OCI-LY7 (cell line): Measurements from ENCODE around the gene FOXK1. TPM values are rescaled to one million over a fixed set of nuclear protein-coding genes. Genes with fewer than 3 reads are reported as not detected.

Experiments used
- BruUV-seq: library from RNA; stranded (reverse); fragments of 400-500 nt; replicated peaks from 2 replicates; lab custom pipeline; 2021; lab: Mats Ljungman, UMichigan
- CTCF ChIA-PET: fragments of 300-600 bp; sonication (Branson Sonifier 250); formaldehyde crosslinking; loops from one replicate; lab custom pipeline; 2022; ENCODE audit warnings: antibody characterized with exemption; ENCODE audit not compliant: unreplicated experiment; lab: Charles Lee
- POLR2A ChIA-PET: fragments of 300-600 bp; sonication (Branson Sonifier 250); formaldehyde crosslinking; loops from one replicate; lab custom pipeline; 2022; ENCODE audit warnings: antibody characterized with exemption; lab: Charles Lee
- DNase-seq: peaks from one replicate; pipeline ENCODE4 v3.0.0-alpha.2; 2015; ENCODE audit warnings: low spot score
- H2AFZ ChIP-seq: fragments of 200-600 bp; sonication (generic), shearing (Covaris generic); 2 replicates; pipeline ENCODE4 v1.6.1; 2014; ENCODE audit warnings: mild to moderate bottlenecking, antibody characterized with exemption, low read length, moderate library complexity
- H3K27ac ChIP-seq: fragments of 200-600 bp; sonication (generic); 2 replicates; pipeline ENCODE4 v1.5.1; 2014; ENCODE audit warnings: mixed run types, low read depth, mild to moderate bottlenecking, moderate library complexity, low read length, inconsistent platforms; ENCODE audit not compliant: poor library complexity, severe bottlenecking
- H3K36me3 ChIP-seq: fragments of 200-600 bp; sonication (generic); 2 replicates; pipeline ENCODE4 v1.6.1; 2014; ENCODE audit warnings: mild to moderate bottlenecking, antibody characterized with exemption, low read length, moderate library complexity, mixed read lengths; ENCODE audit not compliant: insufficient read depth
- H3K4me1 ChIP-seq: fragments of 200-600 bp; sonication (generic); 2 replicates; pipeline ENCODE4 v1.5.1; 2014; ENCODE audit warnings: mild to moderate bottlenecking, low read length; ENCODE audit not compliant: insufficient read depth, poor library complexity, severe bottlenecking
- H3K4me2 ChIP-seq: fragments of 200-600 bp; sonication (generic); 2 replicates; pipeline ENCODE4 v1.6.1; 2014; ENCODE audit warnings: mild to moderate bottlenecking, low read length
- H3K4me3 ChIP-seq: fragments of 200-600 bp; sonication (generic); 2 replicates; pipeline ENCODE4 v1.5.1; 2014; ENCODE audit warnings: mild to moderate bottlenecking, low read depth, low read length; ENCODE audit not compliant: poor library complexity, severe bottlenecking
- H3K79me2 ChIP-seq: fragments of 200-600 bp; sonication (generic); 2 replicates; pipeline ENCODE4 v1.6.1; 2016; ENCODE audit warnings: low read depth, mild to moderate bottlenecking, low read length, moderate library complexity, mixed read lengths; ENCODE audit not compliant: insufficient read depth
- H3K9me2 ChIP-seq: fragments of 200-600 bp; sonication (generic); 2 replicates; pipeline ENCODE4 v1.6.1; 2016; ENCODE audit warnings: mild to moderate bottlenecking, low read length, mixed read lengths; ENCODE audit not compliant: insufficient read depth
- H3K9me3 ChIP-seq: fragments of 200-600 bp; sonication (generic); 2 replicates; pipeline ENCODE4 v1.6.1; 2014; ENCODE audit warnings: mild to moderate bottlenecking, mixed run types, low read length, mixed read lengths
- H4K20me1 ChIP-seq: fragments of 200-600 bp; sonication (generic); 2 replicates; pipeline ENCODE4 v1.6.1; 2014; ENCODE audit warnings: mild to moderate bottlenecking, antibody characterized with exemption, low read length, moderate library complexity, mixed read lengths; ENCODE audit not compliant: insufficient read depth
- CTCF ChIP-seq: fragments of 200-600 bp; sonication (generic); conservative IDR thresholded peaks from 2 replicates; pipeline ENCODE4 v1.5.1; 2014; ENCODE audit warnings: mild to moderate bottlenecking, antibody characterized with exemption, low read length, moderate library complexity, mixed read lengths
- EZH2phosphoT487 ChIP-seq: fragments of 200-600 bp; sonication (generic); IDR thresholded peaks from 2 replicates; pipeline ENCODE4 v1.6.1; 2018; ENCODE audit warnings: low read depth, borderline replicate concordance, mild to moderate bottlenecking, mixed run types, antibody characterized with exemption, low read length, moderate library complexity, mixed read lengths
- intact Hi-C: fragments of 100-400 bp; cut with micrococcal nuclease; formaldehyde crosslinking; loops from one replicate; pipeline ENCODE4 v1.10.0; 2022; ENCODE audit not compliant: unreplicated experiment
- total RNA-seq, 2 experiments: library from RNA; depleted of rRNA in 1 of 2; stranded (reverse); fragments of >200 nt in 1 of 2; shearing (Covaris generic) in 1 of 2; gene quantifications; 2 replicates each; pipeline ENCODE4 v1.2.3, GENCODE V29; 2014 to 2022

The FOXK1 gene
- total RNA-seq, 2 experiments from 2014 or later = 17.3 to 34.5 TPM

- POLR2A ChIA-PET = no interaction called here
- TF ChIP-seq CTCF = no peak
- TF ChIP-seq EZH2phosphoT487 = no peak
- BruUV-seq = no TSS peak
- Histone ChIP-seq H3K4me3 (no peak overlapping the region), H3K9me3 (no peaks in the 10 kb centered on the region), H4K20me1 (no peaks in the 10 kb centered on the region), H3K4me1 (no peaks in the 10 kb centered on the region), H3K4me2 (no peak overlapping the region), H2AFZ (no peak overlapping the region), H3K36me3 (peaks cover 61% of the 10 kb centered on the region), H3K79me2 (no peaks in the 10 kb centered on the region), H3K9me2 (no peaks in the 10 kb centered on the region), H3K27ac (no peak overlapping the region)
- DNase-seq = no peak
- CTCF ChIA-PET = no interaction called here
- intact Hi-C loops = no loop called here
Observed at GRCh38 chr7:4760952-4761351, 78.9 kb downstream of the FOXK1 start.

DNA sequence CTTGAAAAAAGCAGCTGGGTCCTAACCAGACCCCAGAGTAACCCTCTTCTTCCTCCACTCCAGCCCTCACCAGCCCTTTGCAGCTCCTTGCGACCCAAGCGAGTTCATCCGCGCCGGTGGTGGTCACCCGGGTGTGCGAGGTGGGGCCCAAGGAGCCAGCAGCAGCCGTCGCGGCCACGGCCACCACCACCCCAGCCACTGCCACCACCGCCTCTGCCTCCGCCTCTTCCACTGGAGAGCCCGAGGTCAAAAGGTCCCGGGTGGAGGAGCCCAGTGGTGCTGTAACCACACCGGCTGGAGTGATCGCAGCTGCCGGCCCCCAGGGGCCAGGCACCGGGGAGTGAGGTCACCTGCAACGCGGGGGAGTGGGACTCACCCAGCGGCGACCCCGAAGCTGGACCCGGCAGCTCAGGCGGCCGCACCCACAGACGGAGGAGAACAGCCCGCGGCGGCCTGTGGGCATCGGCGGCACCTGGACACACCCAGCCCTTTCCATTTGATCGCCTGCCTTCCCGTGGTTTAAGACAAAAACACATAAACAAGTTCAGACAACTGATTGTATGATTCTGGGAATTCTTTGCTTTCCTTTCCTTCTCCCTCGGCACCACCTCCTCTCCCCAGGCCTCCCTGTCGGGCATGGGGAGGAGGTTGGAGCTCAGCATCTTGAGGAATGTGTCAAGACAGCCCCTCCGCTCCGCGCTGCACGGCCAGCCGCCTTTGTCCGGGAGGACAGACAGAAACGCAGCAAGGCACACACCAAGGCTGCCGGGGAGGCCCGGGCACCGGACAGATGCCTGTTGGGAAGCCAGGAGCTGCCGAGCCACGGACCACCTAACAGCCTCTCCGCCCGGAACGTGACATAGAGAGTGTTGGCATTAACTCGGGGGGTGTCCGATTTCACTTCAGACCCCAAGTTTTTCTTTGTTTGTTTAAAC lies 80.3 kb downstream of the FOXK1 start:
- POLR2A ChIA-PET = interaction anchor here (0.5 kb wide), 1 partner anchor 367 kb away, joined by 5 read pairs; no protein-coding TSS in a partner anchor
- Histone ChIP-seq H3K4me3 (no peak overlapping the region), H3K79me2 (no peaks in the 10 kb centered on the region), H3K27ac (no peak overlapping the region), H3K4me1 (no peaks in the 10 kb centered on the region), H3K9me3 (no peaks in the 10 kb centered on the region), H2AFZ (no peak overlapping the region), H3K9me2 (no peaks in the 10 kb centered on the region), H3K36me3 (peaks cover 47% of the 10 kb centered on the region), H4K20me1 (no peaks in the 10 kb centered on the region), H3K4me2 (no peak overlapping the region)
- CTCF ChIA-PET = no interaction called here
- no peak for TF ChIP-seq CTCF
- TF ChIP-seq EZH2phosphoT487 = no peak
- intact Hi-C loops = no loop called here
- BruUV-seq = no TSS peak
- DNase-seq = no peak
